ENCODE data around the gene MTREX.

Gene MTREX

DNA sequence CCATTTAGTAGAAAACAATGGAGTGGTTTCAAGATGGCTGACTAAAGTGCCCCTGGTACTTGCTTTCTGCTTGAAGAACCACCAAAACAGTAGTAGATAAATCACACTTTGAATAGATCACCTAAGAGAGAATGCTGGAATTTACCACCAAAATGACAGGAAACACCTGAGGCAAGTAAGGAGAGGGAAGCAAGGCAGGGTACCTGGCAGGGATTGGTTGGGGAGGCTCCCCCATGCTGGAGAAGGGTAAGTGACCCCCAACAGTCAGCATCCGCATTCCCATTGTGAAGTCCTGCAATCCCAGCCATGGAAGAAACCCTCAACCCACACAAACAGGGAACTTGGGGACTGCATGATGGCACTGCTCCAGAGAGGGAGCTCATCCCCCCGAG, 121.4 kb downstream of the MTREX start:
- no peak for DNase-seq (ENCODE audit: low read depth)

DNA sequence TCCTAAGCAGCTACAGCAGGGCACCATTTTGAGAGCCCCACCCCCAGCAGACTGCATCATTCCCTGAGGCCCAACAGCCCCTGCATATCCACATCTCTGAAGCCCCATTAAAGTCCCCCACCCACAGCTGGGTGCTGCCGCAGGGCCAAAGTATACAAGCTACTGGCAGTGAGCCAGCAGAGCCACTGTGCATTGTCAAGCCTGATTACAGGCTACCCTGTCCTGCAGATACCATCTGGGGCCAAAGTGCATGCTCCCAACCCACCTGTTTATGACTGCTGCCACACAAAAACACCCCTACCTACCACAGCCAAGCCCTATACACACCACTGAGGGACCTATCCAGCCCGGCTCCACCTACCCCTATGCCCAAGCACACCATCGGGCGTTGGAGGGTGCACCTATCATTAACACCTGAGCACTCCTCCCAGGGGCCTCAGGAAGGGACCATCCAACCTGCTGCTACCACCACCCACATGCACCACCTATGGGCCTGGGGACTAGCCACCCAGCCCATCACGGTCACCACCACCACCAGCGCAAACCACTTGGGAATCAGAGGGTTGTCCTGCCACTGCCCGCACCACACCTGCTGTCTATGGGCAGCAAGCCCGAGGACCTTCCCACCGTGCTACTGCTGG, 121.9 kb downstream of the MTREX start:
- DNase-seq (ENCODE audit: low read depth), result no peak

DNA sequence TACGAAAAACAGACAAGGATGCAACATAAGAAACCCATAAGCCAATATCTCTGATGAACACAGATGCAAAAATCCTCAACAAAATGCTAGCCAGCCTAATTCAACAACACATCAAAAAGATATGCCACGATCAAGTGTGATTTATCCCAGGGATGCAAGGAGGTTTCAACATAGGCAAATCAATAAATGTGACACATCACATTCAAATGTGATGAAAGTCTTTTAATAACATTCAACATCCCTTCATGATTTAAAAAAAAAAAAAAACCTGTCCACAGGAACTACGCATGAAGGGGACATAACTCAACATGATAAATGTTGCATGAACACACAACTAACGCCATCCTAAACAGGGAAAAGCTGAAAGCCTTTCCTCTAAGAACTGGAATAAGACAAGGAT, 124.8 kb downstream of the MTREX start:
- no peak for DNase-seq (ENCODE audit: low read depth)

DNA sequence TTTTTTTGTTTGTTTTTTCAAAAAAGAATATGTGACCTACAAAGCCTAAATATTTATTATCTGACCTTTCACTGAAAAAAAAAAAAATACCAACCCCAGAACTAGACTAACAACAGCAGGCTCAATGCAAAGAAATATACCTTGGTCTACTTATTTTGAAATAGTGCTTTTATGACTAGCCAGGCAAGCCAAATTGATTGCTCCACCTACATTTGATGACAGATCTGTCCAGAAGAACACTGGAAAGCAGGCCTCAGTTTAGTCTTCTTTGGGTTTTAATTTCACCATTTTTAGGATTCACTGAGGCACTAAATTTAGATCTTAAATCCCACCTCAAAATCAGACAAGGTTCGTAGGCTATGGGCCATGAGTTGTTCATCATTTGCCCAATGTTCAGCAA, 129.7 kb downstream of the MTREX start:
- no peak for DNase-seq (ENCODE audit: low read depth)

DNA sequence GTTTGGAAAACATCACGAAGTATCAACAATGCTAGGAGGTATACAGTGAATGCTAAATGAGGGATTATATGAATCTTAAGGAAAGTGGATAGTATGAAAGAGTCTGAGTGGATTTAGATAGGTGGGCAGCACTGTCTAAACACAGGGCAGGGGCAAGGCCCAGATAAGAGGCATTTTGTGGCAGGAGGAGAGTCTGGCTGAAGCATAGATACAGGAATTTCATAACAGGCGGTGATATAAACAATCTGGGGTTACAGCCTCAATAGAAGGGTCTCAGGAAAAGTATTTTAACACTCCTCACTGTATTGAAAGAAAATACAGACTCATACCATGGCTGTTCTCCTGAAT, 130.0 kb downstream of the MTREX start:
- no peak for DNase-seq (ENCODE audit: low read depth)

DNA sequence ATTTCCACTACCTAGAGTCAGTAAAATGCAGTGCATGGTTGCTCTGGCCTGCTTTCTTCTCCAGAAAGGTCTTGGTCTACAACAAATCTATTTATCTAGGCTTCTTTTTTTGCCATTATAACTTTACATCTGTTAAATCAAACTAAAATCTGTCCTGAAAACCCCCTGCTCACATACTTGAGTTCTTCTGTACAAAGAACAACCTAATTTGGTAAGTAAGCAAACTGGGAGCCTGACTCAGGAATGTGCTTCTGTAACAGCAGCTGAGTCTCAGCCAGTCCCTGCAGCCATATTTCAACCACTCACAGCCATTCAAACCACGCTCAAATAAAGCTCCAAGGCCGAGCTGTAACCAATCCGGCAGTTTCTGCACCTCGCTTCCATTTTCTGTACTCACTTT, 131.2 kb downstream of the MTREX start:
- DNase-seq (ENCODE audit: low read depth), result no peak

DNA sequence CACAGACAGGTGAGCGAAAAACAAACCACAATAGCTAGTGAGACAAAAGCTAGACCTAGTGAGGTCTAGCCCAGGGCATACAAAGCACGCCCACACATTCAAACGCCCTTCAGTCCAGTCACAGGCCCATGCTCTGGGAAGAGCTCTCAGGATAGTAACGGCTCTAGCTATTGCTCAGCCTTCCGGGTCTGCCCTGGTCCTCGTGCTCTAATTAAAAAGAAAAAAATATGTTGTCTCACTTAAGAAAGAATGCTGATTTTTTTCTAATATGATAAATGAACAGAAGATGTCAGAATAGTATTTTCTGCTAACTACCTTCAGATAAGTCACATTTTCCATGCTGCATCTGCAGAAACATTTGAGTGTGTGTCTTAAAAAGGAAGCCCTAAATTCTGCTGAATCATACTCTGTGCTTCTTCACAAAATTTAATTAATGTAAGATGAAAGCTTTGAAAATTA, 132.4 kb downstream of the MTREX start:
- no peak for DNase-seq (ENCODE audit: low read depth)

DNA sequence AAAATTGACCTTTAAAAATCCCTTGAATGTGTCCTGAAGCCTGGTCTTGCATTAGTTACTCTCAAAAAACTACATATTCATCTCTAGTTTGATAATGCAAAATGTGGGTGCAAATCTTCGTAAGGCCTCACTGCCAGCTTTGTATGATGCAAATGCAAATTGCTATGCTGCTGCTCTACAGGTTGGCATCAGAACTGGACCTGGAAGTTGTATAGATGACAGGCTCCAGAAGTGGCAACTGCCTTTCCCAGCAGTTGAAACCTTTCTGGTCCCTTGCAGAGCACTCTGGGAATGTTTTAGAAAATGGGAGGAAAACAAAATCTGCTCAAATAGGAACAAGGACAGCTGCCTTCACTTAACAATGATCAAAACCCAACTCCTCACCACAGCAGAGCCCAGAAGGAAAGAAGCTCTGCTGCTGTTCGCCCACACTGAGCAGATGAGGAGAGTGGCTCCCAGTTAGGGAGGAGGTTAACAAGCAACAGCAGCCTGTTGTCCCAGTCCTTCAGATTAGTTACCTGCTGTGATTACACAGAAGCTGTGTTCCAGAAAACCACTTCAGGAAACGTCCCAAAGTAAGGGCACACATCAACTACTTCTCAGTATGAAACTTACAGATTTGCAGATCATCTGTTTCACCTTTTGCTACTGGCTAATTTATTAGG, 133.4 kb downstream of the MTREX start:
- no peak for DNase-seq (ENCODE audit: low read depth)

DNA sequence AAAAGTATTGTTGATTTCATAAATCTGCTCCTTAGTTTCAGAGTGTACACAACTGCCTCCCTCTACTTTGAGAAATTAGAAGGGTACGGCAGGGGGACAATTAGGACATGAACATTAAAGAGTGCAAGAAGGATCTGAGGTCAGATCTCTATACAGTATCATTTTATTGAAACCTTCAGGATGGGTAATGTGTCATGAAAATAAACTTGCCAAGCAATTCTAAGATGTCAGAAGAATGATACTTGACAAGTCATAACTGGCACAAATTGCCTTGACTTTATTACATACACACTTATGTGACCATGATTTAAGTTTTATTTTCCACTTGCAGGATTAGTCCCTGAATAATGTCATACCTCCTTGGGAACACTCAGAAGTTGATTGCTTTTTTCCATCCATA, 134.2 kb downstream of the MTREX start:
- DNase-seq (ENCODE audit: low read depth), result no peak

DNA sequence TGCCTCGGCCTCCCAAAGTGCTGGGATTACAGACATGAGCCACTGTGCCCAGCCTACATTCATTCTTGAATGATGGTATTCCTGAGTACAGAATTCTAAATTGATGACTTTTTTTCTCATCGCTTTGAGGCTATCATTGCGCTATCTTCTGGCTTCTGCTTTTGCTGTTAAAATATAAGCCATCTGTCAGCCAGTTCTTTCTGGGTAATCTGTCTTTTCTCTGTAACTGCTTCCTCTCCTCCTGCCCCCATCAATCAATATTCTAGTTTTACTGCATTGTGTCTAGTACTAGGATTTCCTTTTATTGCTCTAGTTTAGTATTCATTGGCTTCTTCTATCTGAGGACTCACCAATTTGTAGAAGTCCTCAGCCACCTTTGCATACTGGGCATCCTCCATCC, 138.0 kb downstream of the MTREX start:
- no peak for DNase-seq (ENCODE audit: low read depth)

DNA sequence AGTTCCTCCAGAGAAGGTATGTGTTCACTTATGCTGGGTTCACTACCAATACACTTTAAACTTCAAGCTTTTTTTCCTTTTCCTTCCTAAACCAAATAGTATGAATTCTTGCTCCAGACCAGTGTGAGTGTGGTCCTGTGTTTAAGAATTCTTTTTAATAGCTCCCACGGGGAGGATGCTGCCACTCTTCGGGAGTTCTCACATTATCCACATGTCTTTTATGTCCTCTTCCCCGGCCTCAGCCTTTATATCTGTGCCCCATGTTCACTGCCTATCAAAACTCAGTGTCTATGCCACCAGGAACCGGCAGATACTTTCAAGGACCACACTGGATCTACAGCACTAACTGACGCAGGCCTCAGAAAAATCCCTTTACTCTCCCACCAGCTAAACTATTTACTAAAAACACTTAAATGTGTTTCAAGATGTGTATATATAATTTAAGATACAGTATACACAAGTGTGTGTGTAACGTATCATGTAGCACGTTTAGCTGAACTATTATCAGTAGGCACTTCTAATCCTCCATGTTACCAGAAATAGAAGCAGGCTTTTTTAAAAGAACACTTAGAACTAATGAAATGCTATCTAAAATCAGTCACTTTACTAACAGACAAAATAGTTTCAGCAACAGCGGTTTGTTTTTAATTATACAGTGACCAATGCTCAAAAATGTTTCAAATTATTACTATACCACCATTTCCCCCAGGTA, 139.0 kb downstream of the MTREX start:
- no peak for DNase-seq (ENCODE audit: low read depth)

DNA sequence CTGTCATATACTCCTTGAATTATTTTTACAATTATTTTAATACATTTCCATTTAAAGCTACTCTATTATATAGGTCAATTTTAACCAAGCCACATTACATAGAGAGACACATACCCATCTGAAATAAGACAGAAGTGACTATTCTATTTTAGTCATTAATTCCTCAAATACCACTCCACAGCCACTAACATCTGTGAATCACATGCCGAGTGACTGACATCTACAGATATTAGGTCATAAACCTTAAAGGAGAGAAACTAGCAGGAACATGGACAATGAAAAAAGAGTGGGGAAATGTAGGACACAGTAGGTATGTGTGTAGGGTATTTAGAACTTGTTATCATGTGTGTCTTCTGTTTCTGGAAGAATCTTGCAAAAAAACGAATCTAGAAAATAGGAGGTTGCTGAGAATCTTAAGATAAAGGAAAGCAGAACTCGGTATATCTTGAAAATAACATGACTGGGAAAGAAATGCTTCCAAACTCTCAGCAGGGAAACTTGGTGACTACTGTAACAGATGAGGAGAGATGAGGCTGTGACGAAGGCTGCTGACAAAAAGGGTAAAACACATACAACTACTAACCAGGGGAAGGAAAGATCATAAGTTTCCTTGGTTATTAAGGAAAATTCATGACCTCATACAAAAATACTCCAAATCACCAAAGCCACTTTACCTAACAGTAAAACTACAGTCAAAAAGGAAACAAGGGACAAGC, 142.4 kb downstream of the MTREX start:
- no peak for DNase-seq (ENCODE audit: low read depth)

DNA sequence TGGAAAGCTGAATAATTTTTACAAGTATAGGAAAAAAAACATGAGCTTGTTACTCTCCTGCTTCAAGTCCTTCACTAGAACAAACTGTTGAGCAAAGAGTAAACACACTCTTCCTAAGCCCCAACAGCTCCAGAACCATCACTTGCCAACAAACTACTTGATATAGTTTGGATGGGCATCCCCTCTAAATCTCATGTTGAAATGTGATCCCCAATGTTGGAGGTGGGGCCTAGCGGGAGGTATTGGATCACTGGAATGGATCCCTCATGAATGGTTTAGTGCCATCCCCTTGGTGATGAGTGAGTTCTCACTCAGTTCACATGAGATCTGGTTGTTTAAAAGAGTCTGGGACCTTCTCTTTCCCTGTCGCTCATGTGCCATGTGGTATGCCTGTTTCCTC, 144.2 kb downstream of the MTREX start:
- no peak for DNase-seq (ENCODE audit: low read depth)

DNA sequence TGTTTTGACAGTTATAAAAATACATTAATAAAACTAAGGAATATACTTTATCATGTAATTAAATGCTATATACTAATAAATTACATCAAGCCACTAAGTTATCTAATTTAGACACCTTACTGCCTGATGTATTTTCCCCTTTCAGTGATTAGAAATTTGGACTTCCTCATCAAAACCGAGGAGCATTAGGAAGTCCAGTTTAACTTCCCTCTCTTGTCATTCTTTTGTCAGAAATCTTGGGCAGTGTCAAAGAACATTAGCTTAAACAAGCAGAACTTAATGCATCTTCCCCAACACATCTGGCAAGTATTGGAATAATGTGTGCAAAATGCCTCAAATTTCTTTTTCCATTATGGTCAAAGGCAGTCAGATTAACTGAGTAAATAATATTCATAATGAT, 145.4 kb downstream of the MTREX start:
- no peak for DNase-seq (ENCODE audit: low read depth)

DNA sequence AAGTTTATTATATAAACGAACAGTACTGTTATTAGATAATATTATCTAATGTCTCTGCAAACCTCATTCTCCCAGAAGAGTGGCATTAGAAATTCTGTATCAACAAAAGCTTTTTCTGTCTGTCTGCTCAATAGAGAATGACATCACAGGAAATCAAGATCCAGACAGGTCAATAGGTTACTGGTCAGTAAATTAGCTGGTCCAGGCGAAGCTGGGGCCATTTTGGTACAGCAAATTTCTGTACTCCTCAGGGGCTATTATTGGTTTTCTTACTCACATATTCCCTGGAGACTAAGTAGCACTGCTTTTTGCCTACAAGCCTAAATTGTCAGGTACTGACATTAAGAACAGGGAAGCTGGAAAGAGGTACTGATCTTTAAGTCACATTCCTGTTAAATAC, 146.5 kb downstream of the MTREX start:
- no peak for DNase-seq (ENCODE audit: low read depth)

DNA sequence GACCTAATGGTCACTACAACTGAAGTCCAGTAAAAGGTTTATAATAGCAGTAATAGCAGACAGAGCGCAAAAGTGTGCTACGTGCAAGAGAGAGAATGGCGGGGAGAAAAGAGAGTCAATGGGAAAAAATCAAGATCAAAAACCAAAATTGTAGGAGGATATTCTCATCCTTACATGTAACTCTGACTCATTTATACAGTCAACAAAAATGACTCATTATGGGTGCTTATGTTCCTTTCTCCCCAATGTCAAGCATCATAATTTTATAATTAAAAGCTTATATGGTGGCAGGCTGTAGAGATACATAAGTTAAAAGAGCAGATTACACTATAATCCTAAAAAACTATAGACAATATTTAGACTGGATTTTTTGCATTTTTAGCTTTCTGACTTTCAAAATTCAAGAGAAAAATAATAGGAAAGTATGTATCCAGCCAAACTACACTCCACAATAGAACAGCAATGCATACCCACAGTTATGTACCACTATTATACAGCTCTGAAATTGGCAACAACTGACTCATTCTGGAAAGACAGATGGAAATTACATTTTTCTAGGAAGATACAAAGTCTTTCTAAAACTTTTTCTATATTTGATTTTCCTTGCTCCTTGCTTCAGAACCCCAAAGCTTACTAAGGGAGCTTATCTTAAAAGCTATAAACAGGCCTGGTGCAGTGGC, 148.6 kb downstream of the MTREX start:
- DNase-seq (ENCODE audit: low read depth), result no peak

DNA sequence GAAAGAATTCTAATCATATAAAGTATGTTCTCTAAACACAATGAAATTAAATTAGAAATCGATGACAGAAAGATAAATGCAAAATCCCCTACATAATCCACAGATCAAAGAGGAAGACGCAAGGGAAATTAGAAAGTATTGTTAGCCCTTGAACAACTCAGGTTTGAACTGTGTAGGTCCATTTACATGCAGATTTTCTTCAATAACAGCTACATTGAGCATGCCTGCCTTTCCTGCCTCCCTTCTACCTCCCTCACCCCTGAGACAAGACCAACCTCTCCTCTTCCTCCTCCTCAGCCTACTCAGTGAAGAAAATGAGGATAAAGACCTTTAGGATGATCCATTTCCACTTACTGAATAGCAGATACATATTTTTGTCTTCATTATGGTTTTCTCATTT, 151.8 kb downstream of the MTREX start:
- DNase-seq (ENCODE audit: low read depth), result no peak

DNA sequence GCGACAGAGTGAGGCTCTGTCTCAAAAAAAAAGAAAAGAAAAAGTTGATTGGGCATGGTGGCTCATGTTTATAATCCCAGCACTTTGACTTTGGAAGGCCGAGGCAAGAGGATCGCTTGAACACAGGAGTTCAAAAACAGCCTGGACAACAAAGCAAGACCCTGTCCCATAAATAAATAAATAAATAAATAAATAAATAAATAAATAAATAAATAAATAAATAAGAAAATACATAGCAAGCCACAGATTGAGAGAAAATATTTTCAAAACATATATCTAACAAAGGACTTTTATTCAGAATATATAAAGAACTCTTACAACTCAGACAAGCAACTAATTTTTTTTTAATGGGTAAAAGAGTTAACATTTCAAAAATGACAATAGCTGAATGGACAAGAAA, 155.8 kb downstream of the MTREX start:
- no peak for DNase-seq (ENCODE audit: low read depth)

DNA sequence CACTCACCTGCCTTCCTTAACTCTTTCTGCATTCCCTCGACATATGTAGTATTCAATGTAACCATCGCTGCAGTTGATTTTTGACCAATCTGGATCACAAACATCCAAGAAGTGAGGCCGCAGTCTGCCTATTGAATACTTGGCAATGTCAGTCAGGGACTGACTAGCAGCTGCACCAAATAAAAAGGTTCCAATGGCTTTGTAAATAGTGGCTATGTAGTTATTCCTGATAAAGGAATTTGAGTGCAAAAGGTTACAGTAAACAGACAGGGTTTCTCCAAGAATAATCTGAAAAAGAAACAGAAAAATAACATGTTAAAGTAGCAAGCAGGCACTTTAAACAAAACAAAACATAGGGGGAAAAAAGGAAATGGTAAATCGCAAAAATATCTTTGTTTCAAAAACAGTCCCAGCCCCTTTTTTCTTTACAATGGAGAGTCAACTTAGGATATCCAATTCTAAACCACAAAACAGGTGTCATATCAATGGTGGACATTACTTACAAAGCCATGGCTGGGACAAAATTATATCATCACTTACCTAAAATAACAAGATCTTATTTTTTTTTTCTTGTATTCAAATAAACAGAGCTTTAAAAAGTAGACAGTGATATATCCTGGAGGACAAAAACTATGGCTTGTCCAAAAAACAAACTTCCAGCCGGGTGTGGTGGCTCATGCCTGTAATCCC, 160.2 kb downstream of the MTREX start:
- DNase-seq (ENCODE audit: low read depth), result no peak

DNA sequence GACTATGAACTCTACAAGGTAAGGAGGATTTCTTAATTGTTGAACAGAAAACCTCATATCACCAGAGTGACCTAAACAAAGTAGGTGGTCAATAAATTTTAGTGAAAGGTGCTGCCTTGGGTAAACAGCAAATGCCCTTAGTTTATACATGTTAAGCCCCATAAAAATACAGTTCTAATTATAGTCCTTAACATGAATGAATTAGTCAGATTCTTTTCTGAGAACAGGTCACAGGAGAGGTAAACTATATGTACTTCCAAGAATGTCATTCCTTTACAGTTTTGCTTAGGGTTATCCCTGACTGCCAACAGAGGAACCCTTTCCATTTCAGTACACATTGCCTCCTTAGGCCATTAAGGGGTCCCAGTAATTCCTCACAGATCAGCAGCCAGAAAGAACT, 162.1 kb downstream of the MTREX start:
- DNase-seq (ENCODE audit: low read depth), result no peak

DNA sequence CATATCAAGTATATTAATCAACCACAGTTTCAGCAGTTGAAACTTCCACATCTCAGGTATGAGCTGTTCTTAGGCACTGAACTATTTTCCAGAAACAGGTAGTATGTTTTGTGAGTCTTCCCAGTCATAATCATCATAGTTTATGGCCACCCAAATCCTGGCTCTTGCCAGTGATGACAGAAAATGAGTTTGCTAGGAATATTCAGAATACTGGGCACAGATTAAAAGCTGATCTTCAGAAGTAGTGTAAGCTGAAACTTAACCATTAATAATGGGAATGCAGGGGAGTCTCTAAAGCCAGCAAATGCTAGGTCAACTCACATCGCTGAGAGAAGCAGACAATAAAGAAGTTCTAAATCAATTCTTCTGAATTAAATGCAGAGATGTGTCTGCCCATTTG, 162.5 kb downstream of the MTREX start:
- no peak for DNase-seq (ENCODE audit: low read depth)

DNA sequence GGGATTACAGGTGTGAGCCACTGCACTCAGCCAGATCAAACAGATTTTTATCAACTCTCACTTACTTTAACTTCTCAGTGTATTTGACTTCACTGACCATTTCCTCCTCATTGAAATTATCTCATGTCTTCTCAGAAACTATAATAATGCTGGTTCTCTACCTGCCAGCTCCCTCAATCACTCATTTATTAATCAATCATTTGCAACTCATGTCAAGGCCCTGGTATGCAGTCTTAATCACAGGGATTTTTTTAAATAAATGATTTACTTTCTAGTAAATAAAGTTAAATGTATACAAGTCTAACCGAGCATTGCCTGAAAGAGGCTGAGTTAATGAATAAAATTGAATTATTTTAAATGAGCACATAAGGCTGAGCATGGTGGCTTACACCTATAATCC, 163.7 kb downstream of the MTREX start:
- DNase-seq (ENCODE audit: low read depth), result no peak
